Epithelial cell of proximal tubule (primary cell): ENCODE data around the gene HSPB8. TPM values are rescaled to one million over a fixed set of nuclear protein-coding genes. Genes with fewer than 3 reads are reported as not detected.

ENCODE experiments used
- DNase-seq: peaks from one replicate; pipeline ENCODE4 v3.0.0-alpha.2; 2011; ENCODE audit warnings: low read depth
- H3K4me3 ChIP-seq: 2 replicates; pipeline ENCODE4 v1.5.1; 2011; ENCODE audit warnings: low read depth, mild to moderate bottlenecking, low read length
- total RNA-seq: library from RNA; depleted of rRNA; stranded (reverse); fragments of >200 nt; gene quantifications from 2 replicates; pipeline ENCODE4 v1.2.3, GENCODE V29; 2015
- TF ChIP-seq, protein P1 (sequence below): conservative IDR thresholded peaks from 2 replicates; pipeline ENCODE4 v1.5.1; 2012; ENCODE audit warnings: low read depth, mild to moderate bottlenecking, low read length

HSPB8 gene
- total RNA-seq, 1 donor from 2014 or later: 32.3 TPM

DNA sequence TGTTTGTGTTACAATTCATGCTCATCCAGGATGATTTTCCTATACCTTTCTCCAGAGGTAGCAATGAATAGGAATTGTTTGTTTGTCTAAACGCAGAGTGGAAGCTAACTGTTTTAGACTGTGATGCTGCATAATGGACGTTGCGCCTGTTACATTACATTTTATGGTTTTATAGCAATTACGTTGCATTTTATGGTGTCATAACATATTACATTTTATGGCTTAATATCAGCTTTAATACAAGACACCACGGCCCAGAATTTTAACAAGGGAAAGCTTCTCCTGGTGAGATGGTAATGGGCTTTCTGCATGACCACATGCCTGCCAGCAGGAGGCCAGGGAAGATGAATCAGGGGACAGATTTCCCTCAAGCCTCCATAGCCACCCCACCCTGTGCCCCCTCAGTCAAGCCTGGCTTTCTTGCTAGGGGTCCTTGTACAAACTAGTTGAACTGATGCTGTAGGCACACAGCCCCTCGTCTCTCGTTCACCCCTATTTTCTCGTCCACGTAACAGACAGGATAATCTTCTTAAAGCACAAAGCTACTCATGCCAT lies 56.5 kb downstream of the HSPB8 start:
- no peak overlapping the region for H3K4me3 ChIP-seq

DNA sequence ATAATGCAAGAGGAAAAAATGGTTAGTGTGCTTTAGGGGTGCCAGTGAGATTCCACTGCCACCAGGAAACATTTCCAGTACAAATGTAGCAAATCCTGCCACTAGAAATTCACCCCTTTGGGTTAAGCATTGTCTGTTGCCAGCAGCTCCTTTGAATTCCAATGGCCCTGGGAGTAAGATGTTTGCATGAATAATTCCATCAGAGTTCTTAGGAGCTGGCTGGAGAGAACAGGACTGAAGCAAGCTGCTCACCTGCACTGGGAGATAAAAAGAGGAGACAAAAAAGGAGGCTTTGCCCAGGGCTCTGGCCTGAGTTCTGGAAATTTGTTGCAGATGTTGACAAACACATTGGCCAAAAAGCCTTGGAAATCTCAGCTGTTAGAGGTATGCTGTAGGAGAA lies 57.6 kb downstream of the HSPB8 start:
- DNase-seq: no peak
- TF ChIP-seq, protein P1, sequence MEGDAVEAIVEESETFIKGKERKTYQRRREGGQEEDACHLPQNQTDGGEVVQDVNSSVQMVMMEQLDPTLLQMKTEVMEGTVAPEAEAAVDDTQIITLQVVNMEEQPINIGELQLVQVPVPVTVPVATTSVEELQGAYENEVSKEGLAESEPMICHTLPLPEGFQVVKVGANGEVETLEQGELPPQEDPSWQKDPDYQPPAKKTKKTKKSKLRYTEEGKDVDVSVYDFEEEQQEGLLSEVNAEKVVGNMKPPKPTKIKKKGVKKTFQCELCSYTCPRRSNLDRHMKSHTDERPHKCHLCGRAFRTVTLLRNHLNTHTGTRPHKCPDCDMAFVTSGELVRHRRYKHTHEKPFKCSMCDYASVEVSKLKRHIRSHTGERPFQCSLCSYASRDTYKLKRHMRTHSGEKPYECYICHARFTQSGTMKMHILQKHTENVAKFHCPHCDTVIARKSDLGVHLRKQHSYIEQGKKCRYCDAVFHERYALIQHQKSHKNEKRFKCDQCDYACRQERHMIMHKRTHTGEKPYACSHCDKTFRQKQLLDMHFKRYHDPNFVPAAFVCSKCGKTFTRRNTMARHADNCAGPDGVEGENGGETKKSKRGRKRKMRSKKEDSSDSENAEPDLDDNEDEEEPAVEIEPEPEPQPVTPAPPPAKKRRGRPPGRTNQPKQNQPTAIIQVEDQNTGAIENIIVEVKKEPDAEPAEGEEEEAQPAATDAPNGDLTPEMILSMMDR: no peak
- no peak overlapping the region for H3K4me3 ChIP-seq

More for the DNA sequence above, 56.5 kb downstream of the HSPB8 start:
- TF ChIP-seq, protein P1: peak; percentile 51
- no peak for DNase-seq

DNA sequence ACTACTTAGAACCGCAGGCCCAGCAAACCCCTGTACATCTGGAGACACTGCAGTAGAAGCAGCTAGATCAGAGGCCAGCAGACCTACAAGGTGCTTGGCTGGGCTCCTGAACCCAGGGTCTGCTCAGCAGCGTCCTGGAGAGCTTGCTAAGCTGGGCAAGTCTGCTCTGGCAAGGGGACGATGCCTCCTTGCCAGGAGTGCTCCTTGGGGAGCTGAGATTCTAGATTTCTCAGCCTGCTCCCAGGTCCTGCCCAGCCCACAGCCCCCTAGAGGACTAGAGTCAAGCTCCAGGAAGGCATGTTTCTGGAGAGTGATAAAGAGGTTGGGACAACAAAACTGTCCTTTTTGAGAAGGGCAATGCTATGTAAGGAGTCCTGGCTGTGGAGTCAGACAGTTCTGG lies 60.3 kb downstream of the HSPB8 start:
- H3K4me3 ChIP-seq: no peak overlapping the region
- TF ChIP-seq, protein P1: no peak
- DNase-seq: no peak

DNA sequence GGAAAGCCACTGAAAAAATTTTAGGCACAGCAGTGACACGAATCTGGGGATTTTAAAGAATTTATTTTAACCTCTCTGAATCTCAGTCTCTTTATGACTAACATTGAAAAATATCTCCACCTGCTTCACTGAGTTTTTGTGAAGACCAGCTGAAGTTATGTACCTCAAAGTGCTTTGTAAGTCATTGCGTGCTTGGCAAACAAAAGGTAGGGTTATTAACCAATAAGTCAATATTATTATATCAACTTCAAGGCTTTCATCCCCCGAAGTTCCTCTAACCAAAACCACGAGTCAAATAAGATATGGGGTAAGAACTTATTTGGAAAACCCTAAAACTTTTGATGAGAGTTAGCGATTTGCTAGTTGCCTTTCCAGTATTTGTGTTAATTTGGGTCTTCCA lies 62.3 kb downstream of the HSPB8 start:
- TF ChIP-seq, protein P1: no peak
- DNase-seq: no peak
- H3K4me3 ChIP-seq: no peak overlapping the region

DNA sequence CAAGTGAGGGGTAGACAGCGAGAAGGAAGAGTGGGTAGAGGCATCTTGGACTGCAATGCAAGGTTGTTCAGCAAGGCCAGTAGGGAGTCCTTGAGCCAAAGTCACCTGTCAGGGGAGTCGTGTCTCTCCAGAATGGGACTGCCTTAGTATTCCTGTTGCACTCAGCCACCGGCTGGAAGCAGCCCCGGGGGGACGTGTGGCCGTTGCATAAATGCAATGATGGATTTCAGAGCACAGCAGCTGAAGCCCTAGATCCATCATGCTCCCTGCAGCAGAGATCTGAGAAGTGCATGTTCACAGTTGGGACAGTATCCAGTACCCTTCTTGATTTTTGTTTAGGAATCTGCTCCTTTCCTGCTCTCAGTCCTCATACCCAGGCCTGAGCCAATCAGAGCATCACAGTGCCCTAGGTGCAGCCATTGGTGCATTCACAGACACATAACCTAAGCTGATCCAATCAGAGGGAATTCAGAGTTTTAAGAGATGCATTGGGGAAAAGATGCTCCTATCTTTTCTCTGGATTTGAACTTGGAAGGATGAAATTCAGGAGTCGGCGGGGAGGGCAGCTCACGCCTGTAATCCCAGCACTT lies 62.9 kb downstream of the HSPB8 start:
- TF ChIP-seq, protein P1: no peak
- no peak for DNase-seq
- H3K4me3 ChIP-seq: no peak overlapping the region

Other genes starting within 250 kb of the HSPB8 start
- gene SRRM4, start 197.4 kb upstream of the HSPB8 start, total RNA-seq: under 0.01 TPM in 1 of 2 replicates, not detected in the other
- not detected in 2 replicates for gene CCDC60, start 155.8 kb downstream of the HSPB8 start, total RNA-seq